MCF 10A (cell line): ENCODE results near the gene COL6A6. TPM values are rescaled to one million over a fixed set of nuclear protein-coding genes. Genes with fewer than 3 reads are reported as not detected.
"Not testable (repeated sequence)": the region's sequence is repeated elsewhere in the genome, so short reads cannot be mapped to it uniquely, and the experiment has no call there.

ENCODE experiments used
- BruUV-seq: library from RNA; stranded (reverse); fragments of 400-500 nt; replicated peaks from 2 replicates; lab custom pipeline; 2021; lab: Mats Ljungman, UMichigan
- CTCF ChIA-PET: fragments of 300-600 bp; sonication (Branson Sonifier 250); formaldehyde crosslinking; extraction: SDS; loops from one replicate; lab custom pipeline; 2021; ENCODE audit warnings: antibody characterized with exemption, inconsistent platforms; lab: Yijun Ruan, JAX
- POLR2A ChIA-PET: fragments of 300-600, 350-650 bp; sonication (Branson Sonifier 250); formaldehyde crosslinking; extraction: SDS; loops from one replicate; lab custom pipeline; 2020; ENCODE audit warnings: antibody characterized with exemption, inconsistent platforms; lab: Yijun Ruan, JAX
- DNase-seq: peaks from one replicate; pipeline ENCODE4 v3.0.0-alpha.2; 2018; ENCODE audit not compliant: unreplicated experiment
- H3K27ac Mint-ChIP-seq: one replicate; pipeline ENCODE4 v1.8.0; 2022; ENCODE audit warnings: mild to moderate bottlenecking, low read depth, mixed read lengths; ENCODE audit not compliant: unreplicated experiment
- H3K27me3 Mint-ChIP-seq: one replicate; pipeline ENCODE4 v1.8.0; 2022; ENCODE audit warnings: mixed read lengths; ENCODE audit not compliant: insufficient read depth, unreplicated experiment
- H3K36me3 Mint-ChIP-seq: one replicate; pipeline ENCODE4 v1.8.0; 2022; ENCODE audit warnings: mild to moderate bottlenecking, moderate library complexity, mixed read lengths; ENCODE audit not compliant: insufficient read depth, unreplicated experiment
- H3K4me1 Mint-ChIP-seq: one replicate; pipeline ENCODE4 v1.8.0; 2022; ENCODE audit warnings: mixed read lengths; ENCODE audit not compliant: insufficient read depth, unreplicated experiment
- H3K4me3 Mint-ChIP-seq: one replicate; pipeline ENCODE4 v1.8.0; 2022; ENCODE audit warnings: mild to moderate bottlenecking, moderate library complexity, mixed read lengths; ENCODE audit not compliant: unreplicated experiment
- H3K9me3 Mint-ChIP-seq: one replicate; pipeline ENCODE4 v1.8.0; 2022; ENCODE audit warnings: mixed read lengths; ENCODE audit not compliant: unreplicated experiment
- intact Hi-C: fragments of 100-400 bp; cut with micrococcal nuclease; formaldehyde crosslinking; loops from 2 replicates; pipeline ENCODE4 v1.14.1; 2022
- total RNA-seq: library from RNA; stranded (reverse); gene quantifications from 2 replicates; pipeline ENCODE4 v1.2.3, GENCODE V29; 2022
- TF ChIP-seq, protein P1 (sequence below): fragments of 200-600 bp; IDR thresholded peaks from one replicate; pipeline ENCODE4 v1.8.0; 2022; ENCODE audit warnings: antibody characterized with exemption, mild to moderate bottlenecking; ENCODE audit not compliant: unreplicated experiment

COL6A6 gene
- total RNA-seq, 1 experiment from 2014 or later: not detected

DNA sequence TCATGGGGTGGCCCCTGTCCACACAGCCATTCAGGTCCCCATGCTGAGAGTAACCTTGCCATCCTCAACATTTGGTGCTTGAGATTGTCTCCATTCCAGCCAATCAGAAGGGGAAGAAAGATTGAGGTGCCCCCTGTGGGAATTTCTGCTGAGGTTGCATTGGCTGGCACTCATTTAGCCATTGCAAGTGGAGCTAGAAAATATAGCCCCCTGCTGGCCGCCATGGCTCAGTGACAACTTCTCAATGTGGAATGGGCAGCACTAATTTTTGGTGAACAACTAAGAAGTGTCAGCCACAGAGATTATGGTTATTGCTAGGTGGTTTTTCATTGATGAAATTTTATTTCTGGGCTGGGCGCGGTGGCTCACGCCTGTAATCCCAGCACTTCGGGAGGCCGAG is 22.0 kb downstream of the COL6A6 start:
- no peaks in the 10 kb centered on the region for H3K9me3 Mint-ChIP-seq
- peaks cover 20% of the 10 kb centered on the region for H3K27me3 Mint-ChIP-seq
- POLR2A ChIA-PET: no interaction called here
- intact Hi-C loops: loop anchor here (1.0 kb wide), 1 partner anchor 263 kb away; no protein-coding TSS in a partner anchor
- no peaks in the 10 kb centered on the region for H3K36me3 Mint-ChIP-seq
- peak; percentile 63 for DNase-seq
- H3K27ac Mint-ChIP-seq: no peak overlapping the region
- H3K4me3 Mint-ChIP-seq: no peak overlapping the region
- no peaks in the 10 kb centered on the region for H3K4me1 Mint-ChIP-seq
- BruUV-seq: no TSS peak
- TF ChIP-seq, protein P1, sequence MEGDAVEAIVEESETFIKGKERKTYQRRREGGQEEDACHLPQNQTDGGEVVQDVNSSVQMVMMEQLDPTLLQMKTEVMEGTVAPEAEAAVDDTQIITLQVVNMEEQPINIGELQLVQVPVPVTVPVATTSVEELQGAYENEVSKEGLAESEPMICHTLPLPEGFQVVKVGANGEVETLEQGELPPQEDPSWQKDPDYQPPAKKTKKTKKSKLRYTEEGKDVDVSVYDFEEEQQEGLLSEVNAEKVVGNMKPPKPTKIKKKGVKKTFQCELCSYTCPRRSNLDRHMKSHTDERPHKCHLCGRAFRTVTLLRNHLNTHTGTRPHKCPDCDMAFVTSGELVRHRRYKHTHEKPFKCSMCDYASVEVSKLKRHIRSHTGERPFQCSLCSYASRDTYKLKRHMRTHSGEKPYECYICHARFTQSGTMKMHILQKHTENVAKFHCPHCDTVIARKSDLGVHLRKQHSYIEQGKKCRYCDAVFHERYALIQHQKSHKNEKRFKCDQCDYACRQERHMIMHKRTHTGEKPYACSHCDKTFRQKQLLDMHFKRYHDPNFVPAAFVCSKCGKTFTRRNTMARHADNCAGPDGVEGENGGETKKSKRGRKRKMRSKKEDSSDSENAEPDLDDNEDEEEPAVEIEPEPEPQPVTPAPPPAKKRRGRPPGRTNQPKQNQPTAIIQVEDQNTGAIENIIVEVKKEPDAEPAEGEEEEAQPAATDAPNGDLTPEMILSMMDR: peak; percentile 60
- CTCF ChIA-PET: interaction anchor here (0.5 to 4.3 kb wide), 8 partner anchors 12 to 1006 kb away, joined by 3 to 54 read pairs (median 4); no protein-coding TSS in a partner anchor

DNA sequence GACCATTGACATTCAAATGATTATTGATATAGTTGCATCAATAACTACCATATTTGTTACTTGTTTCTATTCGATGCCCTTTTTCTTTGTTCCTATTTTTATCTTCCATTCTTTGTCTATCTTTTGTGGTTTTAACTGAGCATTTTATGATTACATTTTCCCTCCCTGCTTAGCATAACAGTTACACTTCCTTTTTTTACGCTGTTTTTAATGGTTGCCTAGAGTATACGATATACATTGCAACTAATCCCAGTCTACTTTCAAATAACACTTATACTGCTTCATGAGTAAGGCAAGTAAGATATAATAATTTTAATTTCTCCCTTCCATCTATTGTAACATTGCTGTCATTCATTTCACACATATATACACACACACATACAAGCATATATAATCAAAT is 26.3 kb downstream of the COL6A6 start:
- TF ChIP-seq, protein P1: no peak
- H3K9me3 Mint-ChIP-seq: no peaks in the 10 kb centered on the region
- no peaks in the 10 kb centered on the region for H3K27me3 Mint-ChIP-seq
- no peaks in the 10 kb centered on the region for H3K4me1 Mint-ChIP-seq
- BruUV-seq: no TSS peak
- intact Hi-C loops: no loop called here
- POLR2A ChIA-PET: no interaction called here
- no peak overlapping the region for H3K4me3 Mint-ChIP-seq
- CTCF ChIA-PET: no interaction called here
- no peak for DNase-seq
- no peak overlapping the region for H3K27ac Mint-ChIP-seq
- no peaks in the 10 kb centered on the region for H3K36me3 Mint-ChIP-seq

DNA sequence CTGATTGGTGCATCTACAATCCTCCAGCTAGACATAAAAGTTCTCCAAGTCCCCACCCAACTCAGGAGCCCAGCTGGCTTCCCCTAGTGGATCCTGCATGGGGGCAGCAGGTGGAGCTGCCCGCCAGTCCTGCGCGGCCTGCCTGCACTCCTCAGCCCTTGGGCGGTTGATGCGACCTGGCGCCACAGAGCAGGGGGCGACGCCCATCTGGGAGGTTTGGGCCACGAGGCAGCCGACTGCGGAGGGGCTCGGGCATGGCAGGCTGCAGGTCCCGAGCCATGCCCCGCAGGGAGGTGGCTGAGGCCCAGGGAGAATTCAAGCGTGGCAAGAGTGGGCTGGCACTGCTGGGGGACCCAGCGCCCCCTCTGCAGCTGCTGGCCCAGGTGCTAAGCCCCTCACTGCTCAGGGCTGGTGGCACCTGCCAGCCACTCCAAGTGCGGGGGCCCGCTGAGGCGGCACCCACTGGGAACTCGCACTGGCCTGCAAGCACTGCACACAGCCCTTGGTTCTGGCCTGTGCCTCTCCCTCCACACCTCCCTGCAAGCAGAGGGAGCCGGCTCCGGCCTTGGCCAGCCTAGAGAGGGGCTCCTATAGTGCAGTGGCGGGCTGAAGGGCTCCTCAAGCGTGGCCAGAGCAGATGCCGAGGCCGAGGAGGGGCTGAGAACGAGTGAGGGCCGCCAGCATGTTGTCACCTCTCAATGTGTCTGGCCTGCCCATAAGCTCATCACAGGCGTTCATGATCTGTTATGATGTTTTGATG is 30.1 kb downstream of the COL6A6 start:
- BruUV-seq: no TSS peak
- no peak for DNase-seq
- TF ChIP-seq, protein P1: no peak
- Mint-ChIP-seq H3K4me3 (no peak overlapping the region), H3K36me3 (no peaks in the 10 kb centered on the region), H3K27me3 (no peaks in the 10 kb centered on the region), H3K4me1 (no peaks in the 10 kb centered on the region), H3K9me3 (peaks cover 7% of the 10 kb centered on the region), H3K27ac (no peak overlapping the region)
- ChIA-PET CTCF (no interaction called here), POLR2A (no interaction called here)
- intact Hi-C loops: no loop called here

DNA sequence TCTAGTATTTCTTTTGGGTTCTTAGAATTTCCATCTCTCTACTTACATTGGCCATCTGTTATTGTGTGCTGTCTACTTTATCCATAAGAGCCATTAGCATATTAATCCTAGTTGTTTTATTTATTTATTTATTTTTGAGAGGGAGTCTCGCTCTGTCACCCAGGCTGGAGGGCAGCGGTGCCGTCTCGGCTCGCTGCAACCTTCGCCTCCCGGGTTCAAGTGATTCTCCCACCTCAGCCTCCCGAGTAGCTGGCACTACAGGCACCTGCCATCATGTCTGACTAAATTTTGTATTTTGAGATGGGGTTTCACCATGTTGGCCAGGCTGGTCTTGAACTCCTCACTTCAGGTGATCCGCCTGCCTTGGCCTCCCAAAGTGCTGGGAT is 30.7 kb downstream of the COL6A6 start:
- H3K27ac Mint-ChIP-seq, POLR2A ChIA-PET, H3K27me3 Mint-ChIP-seq, H3K36me3 Mint-ChIP-seq, H3K4me1 Mint-ChIP-seq, DNase-seq, H3K9me3 Mint-ChIP-seq, BruUV-seq, CTCF ChIA-PET, intact Hi-C loops, H3K4me3 Mint-ChIP-seq: not testable (repeated sequence)
